Spleen (tissue), 11 donors: ENCODE data around the gene IL24. TPM values are rescaled to one million over a fixed set of nuclear protein-coding genes. Genes with fewer than 3 reads are reported as not detected.
A peak's percentile ranks its signal among the peaks of the same experiment; 100 is the strongest.
"Not testable (repeated sequence)": the region's sequence is repeated elsewhere in the genome, so short reads cannot be mapped to it uniquely, and the experiment has no call there.

ENCODE experiments used
- DNase-seq: peaks from one replicate; pipeline ENCODE4 v3.0.0-alpha.2; 2020
- H3K27ac ChIP-seq, 8 donors: fragments of 200-600 bp; sonication (generic) in 7 of 8; 1 replicate in 4 of 8; 2 replicates in 4 of 8; pipeline versions ENCODE4 v1.5.0 to v1.8.0; 2016 to 2021; ENCODE audit warnings: inconsistent platforms in 4 of 8, mild to moderate bottlenecking in 4 of 8, moderate library complexity in 1 of 8
- H3K27me3 ChIP-seq, 7 donors: fragments of 200-600 bp; sonication (generic) in 6 of 7; replicated peaks in 1 of 7; 1 replicate in 4 of 7; 2 replicates in 3 of 7; pipeline versions ENCODE4 v1.5.0 to v1.8.0; 2016 to 2021; ENCODE audit warnings: inconsistent platforms in 3 of 7, mild to moderate bottlenecking in 1 of 7
- H3K36me3 ChIP-seq, 6 donors: fragments of 200-600 bp; sonication (generic) in 5 of 6; 1 replicate in 4 of 6; 2 replicates in 2 of 6; pipeline versions ENCODE4 v1.5.0 to v1.8.0; 2016 to 2021; ENCODE audit warnings: inconsistent platforms in 2 of 6
- H3K4me1 ChIP-seq, 6 donors: fragments of 200-600 bp; sonication (generic) in 5 of 6; 1 replicate in 3 of 6; 2 replicates in 3 of 6; pipeline versions ENCODE4 v1.5.0 to v1.8.0; 2016 to 2021; ENCODE audit warnings: inconsistent platforms in 3 of 6
- H3K4me3 ChIP-seq, 8 donors: fragments of 200-600 bp; sonication (generic) in 7 of 8; 1 replicate in 4 of 8; 2 replicates in 4 of 8; pipeline versions ENCODE4 v1.5.0 to v1.8.0; 2016 to 2021; ENCODE audit warnings: inconsistent platforms in 4 of 8, mild to moderate bottlenecking in 4 of 8, moderate library complexity in 2 of 8
- H3K9me3 ChIP-seq, 8 donors: fragments of 200-600 bp; sonication (generic) in 7 of 8; 1 replicate in 4 of 8; 2 replicates in 4 of 8; pipeline versions ENCODE4 v1.5.0 to v1.8.0; 2016 to 2021; ENCODE audit warnings: inconsistent platforms in 4 of 8
- POLR2A ChIP-seq, 3 donors: fragments of 450-650 bp; IDR thresholded peaks; one replicate each; pipeline ENCODE4 v1.5.1; 2017; ENCODE audit warnings: antibody characterized with exemption in 3 of 3, mild to moderate bottlenecking in 1 of 3
- POLR2AphosphoS5 ChIP-seq, 3 donors: sonication (generic); formaldehyde crosslinking; IDR thresholded peaks; one replicate each; pipeline ENCODE4 v1.5.1; 2017; ENCODE audit warnings: antibody characterized with exemption in 3 of 3
- WGBS, 5 donors: extraction: QIAGEN DNeasy Blood & Tissue Kit in 3 of 5; methylation state at CpG; one replicate each; pipeline versions ENCODE4 v1.1.5 to v1.1.7; 2013 to 2018; 5-methylcytosine and 5-hydroxymethylcytosine counted together
- intact Hi-C: fragments of 100-400 bp; cut with DNase I; formaldehyde crosslinking; loops from one replicate; pipeline ENCODE4 v1.15.0; 2023; ENCODE audit warnings: low total_unique reads
- polyA plus RNA-seq, 3 donors: library from polyadenylated mRNA; stranded (reverse); fragments of 200-250 nt; gene quantifications; one replicate each; pipeline ENCODE4 v1.2.1, GENCODE V29; 2013
- total RNA-seq, 7 donors: library from RNA; depleted of rRNA in 3 of 7; stranded (reverse); fragments of >200 nt in 3 of 7; fragmentation: NEBNext Ultra II Directional in 4 of 7; extraction: Animal tissue kit (Norgen Biotek cat#: 25700) in 4 of 7; gene quantifications; one replicate each; pipeline versions ENCODE4 v1.1.0 to v1.2.1, GENCODE V29; 2016 to 2021
- TF ChIP-seq, protein P1 (sequence below), 11 experiments: fragments of 200-600 bp in 7 of 11; fragments of 450-650 bp in 4 of 11; sonication (generic) in 4 of 11; IDR thresholded peaks in 8 of 11; conservative IDR thresholded peaks in 3 of 11; 1 replicate in 7 of 11; 2 replicates in 4 of 11; pipeline versions ENCODE4 v1.4.0 to v1.8.0; 2016 to 2021; ENCODE audit warnings: antibody characterized with exemption in 11 of 11, inconsistent platforms in 4 of 11, mild to moderate bottlenecking in 1 of 11
- donor health status: healthy with polysubstance abuse.
- donor health status: DM: no; HTN: no; CAD: no; lungs with moderate emphysema.
- donor health status: DM: no; HTN: no; CAD: no.
- donor health status: Bipolar disorder and iron deficiency.
- donor health status: healthy.
- donor health status: DM: no; HTN: no; CAD: no.
- donor health status: DM: yes; HTN: yes; CAD: no.

IL24 gene
- total and polyA plus RNA-seq, 10 donors: 0.30 to 2.0 (median 1.2) TPM; not detected in 5

DNA sequence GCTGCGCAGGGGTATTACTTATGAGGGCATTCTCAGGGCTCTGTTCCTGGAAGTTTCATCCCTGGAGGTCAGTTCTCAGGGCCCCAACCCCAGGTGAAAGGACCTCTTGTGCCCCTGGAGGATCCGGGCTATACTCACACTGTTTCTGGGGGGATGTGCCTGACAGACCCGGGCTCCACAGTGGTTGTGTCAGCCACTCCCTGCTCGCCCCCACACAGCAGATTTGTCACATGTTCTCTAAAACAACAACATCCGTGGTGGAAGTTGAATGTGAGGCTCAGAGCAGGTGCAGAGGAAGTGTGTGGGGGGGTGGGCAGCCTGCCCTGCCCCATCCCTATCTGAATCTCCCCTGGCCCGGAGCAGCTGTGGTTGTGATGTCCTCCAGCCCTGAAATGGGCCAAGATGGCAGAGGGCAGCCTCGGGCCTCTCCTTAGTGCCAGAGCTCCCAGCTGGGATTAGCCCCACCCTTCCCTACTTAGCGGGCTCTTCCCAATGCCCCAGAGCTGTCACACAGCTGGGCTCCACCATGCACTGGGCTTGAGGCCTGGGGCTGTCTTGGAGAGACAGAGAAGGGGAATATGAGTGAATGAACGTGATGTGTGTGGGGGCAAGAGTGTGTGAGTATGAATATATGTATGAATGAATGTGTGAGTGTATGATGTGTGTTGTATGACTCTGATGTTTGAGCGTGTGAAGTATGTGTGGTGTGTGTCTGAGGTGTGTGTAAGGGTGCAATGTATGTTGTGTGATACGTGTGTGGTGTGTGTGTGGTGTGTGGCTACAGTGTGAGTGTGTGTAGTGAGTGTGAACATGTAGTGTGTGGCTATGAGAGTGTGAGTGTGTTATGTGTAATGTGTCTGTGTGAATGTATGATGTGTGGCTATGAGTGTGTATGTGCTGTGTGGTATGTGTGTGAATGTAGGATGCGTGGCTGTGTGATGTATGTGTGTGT, 26.0 kb downstream of the IL24 start:
- H3K27ac ChIP-seq: peak overlapping the region; percentile 89 to 97 (median 93)
- peak; percentile 95 for DNase-seq

DNA sequence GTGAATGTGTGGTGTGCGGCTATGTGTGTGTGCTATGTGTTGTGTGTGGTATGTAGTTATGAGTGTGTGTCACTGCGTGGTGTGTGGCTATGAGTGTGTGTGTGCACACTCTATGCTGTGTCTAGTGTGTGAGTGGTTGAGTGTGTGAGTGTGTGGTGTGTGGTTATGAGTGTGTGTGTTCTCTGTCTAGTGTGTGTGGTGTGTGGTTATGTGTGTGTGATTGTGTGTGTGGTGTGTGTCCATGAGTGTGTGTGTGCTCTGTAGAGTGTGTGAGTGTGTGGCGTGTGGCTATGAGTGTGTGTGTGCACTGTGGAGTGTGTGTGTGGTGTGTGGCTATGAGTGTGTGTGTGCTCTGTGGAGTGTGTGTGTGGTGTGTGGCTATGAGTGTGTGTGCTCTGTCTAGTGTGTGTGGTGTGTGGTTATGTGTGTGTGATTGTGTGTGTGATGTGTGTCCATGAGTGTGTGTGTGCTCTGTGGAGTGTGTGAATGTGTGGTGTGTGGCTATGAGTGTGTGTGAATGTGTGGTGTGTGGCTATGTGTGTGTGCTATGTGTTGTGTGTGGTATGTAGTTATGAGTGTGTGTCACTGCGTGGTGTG, 26.8 kb downstream of the IL24 start:
- peak overlapping the region; percentile 89 to 97 (median 93) for H3K27ac ChIP-seq
- not testable (repeated sequence) for DNase-seq
- H3K4me3 ChIP-seq: peak overlapping the region in 1 of 8 donors; percentile 74

More for the DNA sequence above, 26.0 kb downstream of the IL24 start:
- 37 to 56% (median 43%) methylated on average over 8 to 12 of the region's 12 CpGs for whole genome bisulfite sequencing, 5 donors
- Histone ChIP-seq H3K4me3 (peak overlapping the region in 3 of 8 donors; percentile 16 to 74 (median 53)), H3K27me3 (no peaks in the 10 kb centered on the region), H3K36me3 (peaks cover 0 to 12% (median 0%) of the 10 kb centered on the region in 6 donors), H3K4me1 (peaks cover 14 to 81% (median 46%) of the 10 kb centered on the region in 6 donors), H3K9me3 (no peaks in the 10 kb centered on the region)
- intact Hi-C loops: no loop called here
- TF ChIP-seq POLR2A (IDR thresholded peaks at IDR 0.05): peak; percentile 11 to 79 (median 50)
- TF ChIP-seq, protein P1, sequence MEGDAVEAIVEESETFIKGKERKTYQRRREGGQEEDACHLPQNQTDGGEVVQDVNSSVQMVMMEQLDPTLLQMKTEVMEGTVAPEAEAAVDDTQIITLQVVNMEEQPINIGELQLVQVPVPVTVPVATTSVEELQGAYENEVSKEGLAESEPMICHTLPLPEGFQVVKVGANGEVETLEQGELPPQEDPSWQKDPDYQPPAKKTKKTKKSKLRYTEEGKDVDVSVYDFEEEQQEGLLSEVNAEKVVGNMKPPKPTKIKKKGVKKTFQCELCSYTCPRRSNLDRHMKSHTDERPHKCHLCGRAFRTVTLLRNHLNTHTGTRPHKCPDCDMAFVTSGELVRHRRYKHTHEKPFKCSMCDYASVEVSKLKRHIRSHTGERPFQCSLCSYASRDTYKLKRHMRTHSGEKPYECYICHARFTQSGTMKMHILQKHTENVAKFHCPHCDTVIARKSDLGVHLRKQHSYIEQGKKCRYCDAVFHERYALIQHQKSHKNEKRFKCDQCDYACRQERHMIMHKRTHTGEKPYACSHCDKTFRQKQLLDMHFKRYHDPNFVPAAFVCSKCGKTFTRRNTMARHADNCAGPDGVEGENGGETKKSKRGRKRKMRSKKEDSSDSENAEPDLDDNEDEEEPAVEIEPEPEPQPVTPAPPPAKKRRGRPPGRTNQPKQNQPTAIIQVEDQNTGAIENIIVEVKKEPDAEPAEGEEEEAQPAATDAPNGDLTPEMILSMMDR (IDR thresholded peaks at IDR 0.05 in 8 of 11, conservative IDR thresholded peaks at IDR 0.05 in 3 of 11): peak in 3 of 11 experiments; percentile 8 to 25 (median 13)
- peak; percentile 79 to 95 (median 91) for TF ChIP-seq POLR2AphosphoS5 (IDR thresholded peaks at IDR 0.05)

DNA sequence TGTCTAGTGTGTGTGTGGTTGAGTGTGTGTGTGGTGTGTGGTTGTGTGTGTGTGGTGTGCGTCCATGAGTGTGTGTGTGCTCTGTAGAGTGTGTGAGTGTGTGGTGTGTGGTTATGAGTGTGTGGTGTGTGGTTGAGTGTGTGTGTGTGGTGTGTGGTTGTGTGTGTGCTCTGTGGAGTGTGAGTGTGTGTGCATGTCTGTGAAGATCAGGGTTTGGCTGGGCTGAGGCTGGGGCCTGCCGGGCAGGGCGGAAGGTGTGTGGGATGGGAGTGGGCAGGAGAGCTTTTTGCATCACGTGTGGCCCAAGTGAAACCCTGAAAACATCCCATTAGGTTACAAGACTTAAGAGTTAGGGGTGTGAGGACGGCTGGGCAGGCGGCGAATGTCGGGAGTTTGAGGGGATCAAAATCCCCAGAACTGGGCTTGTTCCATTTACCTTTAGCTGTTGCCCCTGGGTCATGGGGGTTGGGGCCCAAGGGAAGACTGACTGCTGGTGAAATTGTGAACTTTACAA, 27.4 kb downstream of the IL24 start:
- DNase-seq: peak; percentile 80
- H3K36me3 ChIP-seq: peaks cover 0 to under 1% (median 0%) of the 10 kb centered on the region in 6 donors
- no peaks in the 10 kb centered on the region for H3K27me3 ChIP-seq
- no peak overlapping the region for H3K4me3 ChIP-seq
- H3K4me1 ChIP-seq: peaks cover 15 to 84% (median 50%) of the 10 kb centered on the region in 6 donors
- no peaks in the 10 kb centered on the region for H3K9me3 ChIP-seq
- intact Hi-C loops: no loop called here
- H3K27ac ChIP-seq: peak overlapping the region; percentile 70 to 97 (median 93)
- WGBS, 5 donors: 44 to 75% (median 62%) methylated on average over 8 of the region's 8 CpGs
- TF ChIP-seq, protein P1 (IDR thresholded peaks at IDR 0.05 in 8 of 11, conservative IDR thresholded peaks at IDR 0.05 in 3 of 11): no peak
- TF ChIP-seq POLR2AphosphoS5 (IDR thresholded peaks at IDR 0.05) (peak in 1 of 3 donors; percentile 17), POLR2A (IDR thresholded peaks at IDR 0.05) (no peak)

More for the DNA sequence above, 26.8 kb downstream of the IL24 start:
- 77 to 99% (median 95%) methylated on average over 4 of the region's 4 CpGs for WGBS, 5 donors
- H3K9me3 ChIP-seq, intact Hi-C loops, H3K27me3 ChIP-seq, H3K36me3 ChIP-seq: not testable (repeated sequence)
- peaks cover 14 to 83% (median 45%) of the 10 kb centered on the region in 6 donors for H3K4me1 ChIP-seq

DNA sequence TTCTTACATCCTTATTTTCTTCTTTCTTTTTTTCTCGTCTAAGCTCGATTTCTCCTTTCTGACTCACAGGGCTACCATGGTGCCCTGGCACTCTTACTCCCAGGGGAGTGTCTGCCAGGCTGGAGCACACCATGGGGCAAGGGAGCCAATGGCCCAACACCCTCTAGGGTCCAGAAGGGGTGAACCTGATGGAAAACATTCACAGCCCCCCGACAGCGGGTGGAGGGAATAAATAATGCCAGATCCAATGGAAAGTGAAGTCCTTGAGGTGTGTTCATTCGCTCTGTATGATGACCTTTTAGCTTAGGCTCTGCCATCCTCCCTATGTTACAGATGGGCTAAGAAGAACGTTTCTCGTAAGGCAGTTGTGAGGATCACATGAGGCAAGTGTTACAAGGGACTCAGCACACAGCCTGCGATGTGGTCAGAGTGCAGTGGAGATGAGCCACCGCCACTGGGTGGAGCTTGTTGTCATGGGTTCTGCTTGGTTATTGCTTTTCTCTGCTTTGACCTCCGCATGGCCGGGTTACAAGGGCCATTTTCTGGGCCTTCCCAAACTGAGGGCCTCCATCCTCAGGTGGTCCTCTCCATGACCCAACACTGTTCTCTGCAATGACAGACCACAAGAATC, 28.0 kb downstream of the IL24 start:
- Histone ChIP-seq H3K4me1 (peaks cover 16 to 90% (median 56%) of the 10 kb centered on the region in 6 donors), H3K27ac (peak overlapping the region; percentile 70 to 97 (median 93)), H3K36me3 (no peaks in the 10 kb centered on the region), H3K4me3 (no peak overlapping the region), H3K9me3 (no peaks in the 10 kb centered on the region), H3K27me3 (no peaks in the 10 kb centered on the region)
- 43 to 60% (median 57%) methylated on average over 10 to 11 of the region's 11 CpGs for WGBS, 5 donors
- intact Hi-C loops: no loop called here
- DNase-seq: peak; percentile 91
- TF ChIP-seq, protein P1 (IDR thresholded peaks at IDR 0.05 in 8 of 11, conservative IDR thresholded peaks at IDR 0.05 in 3 of 11): peak in 5 of 11 experiments; percentile 12 to 42 (median 19)
- TF ChIP-seq POLR2AphosphoS5 (IDR thresholded peaks at IDR 0.05) (peak in 2 of 3 donors; percentile 73 to 92), POLR2A (IDR thresholded peaks at IDR 0.05) (peak in 1 of 3 donors; percentile 19)
